DND-41 (cell line): Measurements from ENCODE around the gene IL21R.

Source experiments
- ATAC-seq: fragments of 200-7000 bp; cut with Tn5 transposase; 3 replicates; pipeline ENCODE4 v1.9.1; 2021; ENCODE audit warnings: low read depth; ENCODE audit not compliant: insufficient read depth
- DNase-seq: peaks from one replicate; pipeline ENCODE4 v3.0.0-alpha.2; 2020
- H2AFZ ChIP-seq: 2 replicates; pipeline ENCODE4 v1.6.0; 2012; ENCODE audit warnings: low read depth, low read length
- H3K27ac ChIP-seq: 2 replicates; pipeline ENCODE4 v1.5.1; 2012; ENCODE audit warnings: low read length, inconsistent platforms
- H3K27me3 ChIP-seq: fragments of 200-600 bp; sonication (generic); 2 replicates; pipeline ENCODE4 v1.6.0; 2012; ENCODE audit warnings: low read length, mild to moderate bottlenecking, inconsistent platforms; ENCODE audit not compliant: insufficient read depth, poor library complexity
- H3K36me3 ChIP-seq: 2 replicates; pipeline ENCODE4 v1.5.1; 2012; ENCODE audit warnings: low read length, inconsistent platforms; ENCODE audit not compliant: insufficient read depth
- H3K4me1 ChIP-seq: 2 replicates; pipeline ENCODE4 v1.5.1; 2012; ENCODE audit warnings: mild to moderate bottlenecking, low read length; ENCODE audit not compliant: insufficient read depth
- H3K4me2 ChIP-seq: 2 replicates; pipeline ENCODE4 v1.6.0; 2012; ENCODE audit warnings: mild to moderate bottlenecking, moderate library complexity, low read length, inconsistent platforms; ENCODE audit not compliant: insufficient read depth
- H3K4me3 ChIP-seq, 2 experiments: fragments of 200-600 bp in 1 of 2; shearing (Covaris generic) in 1 of 2; 2 replicates each; pipeline ENCODE4 v1.5.1; 2012 to 2016; ENCODE audit warnings: inconsistent platforms in 2 of 2, low read length in 2 of 2, mild to moderate bottlenecking in 2 of 2, low read depth in 1 of 2, moderate library complexity in 1 of 2
- H3K79me2 ChIP-seq: 2 replicates; pipeline ENCODE4 v1.6.0; 2012; ENCODE audit warnings: low read length, inconsistent platforms; ENCODE audit not compliant: insufficient read depth
- H3K9ac ChIP-seq: 2 replicates; pipeline ENCODE4 v1.6.0; 2012; ENCODE audit warnings: low read depth, mild to moderate bottlenecking, inconsistent platforms, low read length, moderate library complexity
- H3K9me3 ChIP-seq: 2 replicates; pipeline ENCODE4 v1.5.1; 2012; ENCODE audit warnings: low read length, moderate library complexity, mild to moderate bottlenecking, inconsistent platforms; ENCODE audit not compliant: insufficient read depth, severe bottlenecking
- H4K20me1 ChIP-seq: 2 replicates; pipeline ENCODE4 v1.6.0; 2012; ENCODE audit warnings: low read length; ENCODE audit not compliant: insufficient read depth
- CTCF ChIP-seq: IDR thresholded peaks from 2 replicates; pipeline ENCODE4 v1.5.1; 2012; ENCODE audit warnings: borderline replicate concordance, low read length, moderate library complexity, mild to moderate bottlenecking; ENCODE audit not compliant: poor library complexity, severe bottlenecking; ENCODE audit errors: extremely low read depth
- EZH2 ChIP-seq: IDR thresholded peaks from 3 replicates; pipeline ENCODE4 v1.6.1; 2012; ENCODE audit warnings: borderline replicate concordance, low read depth, mild to moderate bottlenecking, moderate library complexity, low read length, inconsistent platforms; ENCODE audit not compliant: severe bottlenecking

The IL21R gene

GRCh38 chr16:27499659-27500055 lies 97.7 kb downstream of the IL21R start:
- Histone ChIP-seq H2AFZ (no peak overlapping the region), H3K9ac (no peak overlapping the region), H3K36me3 (peaks cover 93% of the 10 kb centered on the region), H3K4me3 (no peak overlapping the region), H3K27ac (no peak overlapping the region), H4K20me1 (0 out of 2 replicates have a peak, but pooled peaks cover 2% of the 10 kb centered on the region), H3K79me2 (no peaks in the 10 kb centered on the region), H3K4me2 (no peak overlapping the region), H3K9me3 (no peaks in the 10 kb centered on the region), H3K4me1 (no peaks in the 10 kb centered on the region), H3K27me3 (no peaks in the 10 kb centered on the region)
- DNase-seq (no peak), ATAC-seq (no peak)
- no peak for TF ChIP-seq CTCF
- no peak for TF ChIP-seq EZH2

GRCh38 chr16:27500801-27501200 lies 98.8 kb downstream of the IL21R start:
- Histone ChIP-seq H3K27me3 (no peaks in the 10 kb centered on the region), H3K9me3 (no peaks in the 10 kb centered on the region), H3K79me2 (no peaks in the 10 kb centered on the region), H4K20me1 (0 out of 2 replicates have a peak, but pooled peaks cover 2% of the 10 kb centered on the region), H3K27ac (no peak overlapping the region), H3K4me2 (no peak overlapping the region), H3K4me3 (no peak overlapping the region), H3K4me1 (no peaks in the 10 kb centered on the region), H3K9ac (no peak overlapping the region), H3K36me3 (peaks cover 95% of the 10 kb centered on the region), H2AFZ (no peak overlapping the region)
- DNase-seq (no peak), ATAC-seq (no peak)
- TF ChIP-seq CTCF (no peak), EZH2 (no peak)
